ENCODE data around the gene SUB1. TPM values are rescaled to one million over a fixed set of nuclear protein-coding genes. Genes with fewer than 3 reads are reported as not detected.
"Not testable (repeated sequence)": the region's sequence is repeated elsewhere in the genome, so short reads cannot be mapped to it uniquely, and the experiment has no call there.

Gene SUB1
- total RNA-seq, 2 donors from 2014 or later: 230 to 288 TPM

GRCh38 chr5:32551194-32551593 lies 34.2 kb upstream of the SUB1 start:
- Histone ChIP-seq H3K27ac (ENCODE audit: low read depth, low read length) (no peak overlapping the region), H3K9me3 (ENCODE audit: control insufficient read depth, low read length) (no peaks in the 10 kb centered on the region), H3K4me3 (ENCODE audit: low read length) (no peak overlapping the region), H3K4me1 (ENCODE audit: control insufficient read depth, insufficient read depth, low read length) (no peaks in the 10 kb centered on the region), H3K27me3 (ENCODE audit: control insufficient read depth, insufficient read depth, low read length, poor library complexity, severe bottlenecking) (no peaks in the 10 kb centered on the region), H3K9ac (ENCODE audit: extremely low read depth, low read length, poor library complexity, severe bottlenecking) (no peak overlapping the region), H3K36me3 (ENCODE audit: control insufficient read depth, insufficient read depth, low read length) (no peaks in the 10 kb centered on the region)
- Mint-ChIP-seq H3K27me3 (ENCODE audit: insufficient read depth) (peaks cover 5% of the 10 kb centered on the region), H3K9me3 (peaks cover 13% of the 10 kb centered on the region), H3K36me3 (ENCODE audit: low read depth) (no peaks in the 10 kb centered on the region), H3K27ac (no peak overlapping the region), H3K4me1 (no peaks in the 10 kb centered on the region), H3K4me3 (no peak overlapping the region)
- no peak for DNase-seq
- TF ChIP-seq CTCF (conservative IDR thresholded peaks at IDR 0.05): no peak
- 70 to 91% methylated on average over 2 to 3 of the region's 3 CpGs for WGBS, 2 experiments (ENCODE audit: insufficient coverage in 1 of 2, insufficient read length in 1 of 2)

GRCh38 chr5:32551865-32552264 lies 33.5 kb upstream of the SUB1 start:
- no peaks in the 10 kb centered on the region for H3K36me3 ChIP-seq (ENCODE audit: control insufficient read depth, insufficient read depth, low read length)
- H3K27me3 Mint-ChIP-seq (ENCODE audit: insufficient read depth): peaks cover 5% of the 10 kb centered on the region
- H3K9me3 ChIP-seq (ENCODE audit: control insufficient read depth, low read length): no peaks in the 10 kb centered on the region
- DNase-seq: no peak
- no peaks in the 10 kb centered on the region for H3K27me3 ChIP-seq (ENCODE audit: control insufficient read depth, insufficient read depth, low read length, poor library complexity, severe bottlenecking)
- peaks cover 13% of the 10 kb centered on the region for H3K9me3 Mint-ChIP-seq
- no peak overlapping the region for H3K4me3 ChIP-seq (ENCODE audit: low read length)
- H3K9ac ChIP-seq (ENCODE audit: extremely low read depth, low read length, poor library complexity, severe bottlenecking): no peak overlapping the region
- 95% methylated on average over 2 of the region's 2 CpGs; no CpG with 5 or more reads in 1 of the 2 experiments for WGBS, 2 experiments (ENCODE audit: insufficient coverage in 1 of 2, insufficient read length in 1 of 2)
- H3K4me3 Mint-ChIP-seq: no peak overlapping the region
- no peak overlapping the region for H3K27ac ChIP-seq (ENCODE audit: low read depth, low read length)
- no peaks in the 10 kb centered on the region for H3K4me1 ChIP-seq (ENCODE audit: control insufficient read depth, insufficient read depth, low read length)
- no peaks in the 10 kb centered on the region for H3K4me1 Mint-ChIP-seq
- H3K27ac Mint-ChIP-seq: no peak overlapping the region
- no peak for TF ChIP-seq CTCF (conservative IDR thresholded peaks at IDR 0.05)
- no peaks in the 10 kb centered on the region for H3K36me3 Mint-ChIP-seq (ENCODE audit: low read depth)

- H3K9me3 Mint-ChIP-seq: peaks cover 13% of the 10 kb centered on the region
- not testable (repeated sequence) for H3K9me3 ChIP-seq (ENCODE audit: control insufficient read depth, low read length); H3K27me3 ChIP-seq (ENCODE audit: control insufficient read depth, insufficient read depth, low read length, poor library complexity, severe bottlenecking); H3K4me3 ChIP-seq (ENCODE audit: low read length); DNase-seq; H3K9ac ChIP-seq (ENCODE audit: extremely low read depth, low read length, poor library complexity, severe bottlenecking); H3K27ac Mint-ChIP-seq; H3K36me3 Mint-ChIP-seq (ENCODE audit: low read depth); H3K4me3 Mint-ChIP-seq; H3K4me1 Mint-ChIP-seq; H3K36me3 ChIP-seq (ENCODE audit: control insufficient read depth, insufficient read depth, low read length); H3K27me3 Mint-ChIP-seq (ENCODE audit: insufficient read depth); H3K4me1 ChIP-seq (ENCODE audit: control insufficient read depth, insufficient read depth, low read length); H3K27ac ChIP-seq (ENCODE audit: low read depth, low read length)
- WGBS, 2 experiments (ENCODE audit: insufficient coverage in 1 of 2, insufficient read length in 1 of 2): 91 to 97% methylated on average over 6 of the region's 6 CpGs
Measured at GRCh38 chr5:32552491-32552890, 32.9 kb upstream of the SUB1 start.

GRCh38 chr5:32552936-32553335 lies 32.4 kb upstream of the SUB1 start:
- TF ChIP-seq CTCF (conservative IDR thresholded peaks at IDR 0.05): no peak
- Histone ChIP-seq H3K9ac (ENCODE audit: extremely low read depth, low read length, poor library complexity, severe bottlenecking) (no peak overlapping the region), H3K36me3 (ENCODE audit: control insufficient read depth, insufficient read depth, low read length) (no peaks in the 10 kb centered on the region), H3K4me1 (ENCODE audit: control insufficient read depth, insufficient read depth, low read length) (no peaks in the 10 kb centered on the region), H3K27me3 (ENCODE audit: control insufficient read depth, insufficient read depth, low read length, poor library complexity, severe bottlenecking) (no peaks in the 10 kb centered on the region), H3K27ac (ENCODE audit: low read depth, low read length) (no peak overlapping the region), H3K9me3 (ENCODE audit: control insufficient read depth, low read length) (no peaks in the 10 kb centered on the region), H3K4me3 (ENCODE audit: low read length) (no peak overlapping the region)
- no peak for DNase-seq
- Mint-ChIP-seq H3K27me3 (ENCODE audit: insufficient read depth) (peaks cover 2% of the 10 kb centered on the region), H3K9me3 (peaks cover 13% of the 10 kb centered on the region), H3K4me3 (no peak overlapping the region), H3K36me3 (ENCODE audit: low read depth) (no peaks in the 10 kb centered on the region), H3K4me1 (peaks cover 4% of the 10 kb centered on the region), H3K27ac (no peak overlapping the region)
- WGBS, 2 experiments (ENCODE audit: insufficient coverage in 1 of 2, insufficient read length in 1 of 2): 87 to 95% methylated on average over 4 to 10 of the region's 10 CpGs

- H3K9me3 Mint-ChIP-seq: peaks cover 13% of the 10 kb centered on the region
- not testable (repeated sequence) for H3K27me3 Mint-ChIP-seq (ENCODE audit: insufficient read depth); H3K9me3 ChIP-seq (ENCODE audit: control insufficient read depth, low read length); H3K36me3 Mint-ChIP-seq (ENCODE audit: low read depth); H3K9ac ChIP-seq (ENCODE audit: extremely low read depth, low read length, poor library complexity, severe bottlenecking); H3K4me3 ChIP-seq (ENCODE audit: low read length); H3K27me3 ChIP-seq (ENCODE audit: control insufficient read depth, insufficient read depth, low read length, poor library complexity, severe bottlenecking); H3K4me3 Mint-ChIP-seq; H3K4me1 ChIP-seq (ENCODE audit: control insufficient read depth, insufficient read depth, low read length); DNase-seq; H3K4me1 Mint-ChIP-seq; H3K27ac ChIP-seq (ENCODE audit: low read depth, low read length); H3K36me3 ChIP-seq (ENCODE audit: control insufficient read depth, insufficient read depth, low read length); H3K27ac Mint-ChIP-seq
- WGBS, 2 experiments (ENCODE audit: insufficient coverage in 1 of 2, insufficient read length in 1 of 2): 90 to 94% methylated on average over 2 of the region's 2 CpGs
Measured at GRCh38 chr5:32554181-32554780, 31.1 kb upstream of the SUB1 start.
